PFSK-1 (cell line): ENCODE data around the gene REG1A.

Experiments used
- FOXP2 ChIP-seq: optimal IDR thresholded peaks from 2 replicates; pipeline ENCODE3; 2011; ENCODE audit warnings: borderline replicate concordance, control low read depth, inconsistent platforms; ENCODE audit not compliant: insufficient read depth; ENCODE audit errors: extremely low read length, extremely low read depth
- POLR2AphosphoS5 ChIP-seq: IDR thresholded peaks from 2 replicates; pipeline ENCODE4 v1.6.1; 2012; ENCODE audit warnings: low read depth, mild to moderate bottlenecking, control low read depth, low read length, moderate library complexity
- SIN3A ChIP-seq: IDR thresholded peaks from 2 replicates; pipeline ENCODE4 v1.6.1; 2012; ENCODE audit warnings: mild to moderate bottlenecking, low read length, moderate library complexity, borderline replicate concordance; ENCODE audit not compliant: insufficient read depth
- TAF1 ChIP-seq: IDR thresholded peaks from 2 replicates; pipeline ENCODE4 v1.6.1; 2012; ENCODE audit warnings: low read length, control low read depth, borderline replicate concordance; ENCODE audit not compliant: insufficient read depth
- TF ChIP-seq, protein P1 (sequence below), 2 experiments: IDR thresholded peaks; 2 replicates each; pipeline versions ENCODE4 v1.6.1 to v1.8.0; 2011 to 2012; ENCODE audit warnings: low read depth in 2 of 2, low read length in 2 of 2, control low read depth in 1 of 2, inconsistent platforms in 1 of 2, mild to moderate bottlenecking in 1 of 2, moderate library complexity in 1 of 2; ENCODE audit not compliant: insufficient read depth in 1 of 2

REG1A gene

DNA sequence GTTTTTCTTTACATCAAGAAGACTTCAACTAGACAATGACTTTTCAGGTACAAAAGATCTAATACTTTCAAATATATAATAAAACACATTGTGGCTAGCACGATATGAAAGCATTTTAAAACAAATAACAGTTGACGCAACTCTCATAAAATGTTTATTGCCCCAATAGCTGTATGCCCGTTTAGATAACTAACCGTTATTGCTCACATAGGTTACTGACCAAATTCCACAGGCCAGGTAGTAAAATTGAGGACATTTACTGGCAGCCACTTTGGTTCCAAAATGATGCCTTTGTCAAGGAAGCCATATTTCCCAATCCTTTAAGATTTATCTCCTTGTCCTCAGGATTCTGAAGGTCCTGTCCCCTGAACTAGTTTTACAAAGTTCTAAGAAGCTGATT, 29.6 kb upstream of the REG1A start:
- no peak for TF ChIP-seq SIN3A
- TF ChIP-seq, protein P1, sequence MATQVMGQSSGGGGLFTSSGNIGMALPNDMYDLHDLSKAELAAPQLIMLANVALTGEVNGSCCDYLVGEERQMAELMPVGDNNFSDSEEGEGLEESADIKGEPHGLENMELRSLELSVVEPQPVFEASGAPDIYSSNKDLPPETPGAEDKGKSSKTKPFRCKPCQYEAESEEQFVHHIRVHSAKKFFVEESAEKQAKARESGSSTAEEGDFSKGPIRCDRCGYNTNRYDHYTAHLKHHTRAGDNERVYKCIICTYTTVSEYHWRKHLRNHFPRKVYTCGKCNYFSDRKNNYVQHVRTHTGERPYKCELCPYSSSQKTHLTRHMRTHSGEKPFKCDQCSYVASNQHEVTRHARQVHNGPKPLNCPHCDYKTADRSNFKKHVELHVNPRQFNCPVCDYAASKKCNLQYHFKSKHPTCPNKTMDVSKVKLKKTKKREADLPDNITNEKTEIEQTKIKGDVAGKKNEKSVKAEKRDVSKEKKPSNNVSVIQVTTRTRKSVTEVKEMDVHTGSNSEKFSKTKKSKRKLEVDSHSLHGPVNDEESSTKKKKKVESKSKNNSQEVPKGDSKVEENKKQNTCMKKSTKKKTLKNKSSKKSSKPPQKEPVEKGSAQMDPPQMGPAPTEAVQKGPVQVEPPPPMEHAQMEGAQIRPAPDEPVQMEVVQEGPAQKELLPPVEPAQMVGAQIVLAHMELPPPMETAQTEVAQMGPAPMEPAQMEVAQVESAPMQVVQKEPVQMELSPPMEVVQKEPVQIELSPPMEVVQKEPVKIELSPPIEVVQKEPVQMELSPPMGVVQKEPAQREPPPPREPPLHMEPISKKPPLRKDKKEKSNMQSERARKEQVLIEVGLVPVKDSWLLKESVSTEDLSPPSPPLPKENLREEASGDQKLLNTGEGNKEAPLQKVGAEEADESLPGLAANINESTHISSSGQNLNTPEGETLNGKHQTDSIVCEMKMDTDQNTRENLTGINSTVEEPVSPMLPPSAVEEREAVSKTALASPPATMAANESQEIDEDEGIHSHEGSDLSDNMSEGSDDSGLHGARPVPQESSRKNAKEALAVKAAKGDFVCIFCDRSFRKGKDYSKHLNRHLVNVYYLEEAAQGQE (IDR thresholded peaks at IDR 0.05; ENCODE audit: insufficient read depth in 1 of 2, low read depth in 2 of 2, low read length in 2 of 2), result no peak
- no peak for TF ChIP-seq TAF1
- TF ChIP-seq POLR2AphosphoS5, result no peak

- TF ChIP-seq TAF1 (no peak), FOXP2 (no peak)
Observed at GRCh38 chr2:79097843-79098242, 22.4 kb upstream of the REG1A start.

- no peak for TF ChIP-seq FOXP2
- TF ChIP-seq TAF1, result no peak
- TF ChIP-seq, protein P1 (IDR thresholded peaks at IDR 0.05; ENCODE audit: insufficient read depth in 1 of 2, low read depth in 2 of 2, low read length in 2 of 2), result no peak
- TF ChIP-seq POLR2AphosphoS5, result no peak
- no peak for TF ChIP-seq SIN3A
Observed at GRCh38 chr2:79099140-79099686, 21.1 kb upstream of the REG1A start.

- TF ChIP-seq TAF1, result no peak
- no peak for TF ChIP-seq POLR2AphosphoS5
- TF ChIP-seq SIN3A, result no peak
- TF ChIP-seq FOXP2, result no peak
- TF ChIP-seq, protein P1 (IDR thresholded peaks at IDR 0.05; ENCODE audit: insufficient read depth in 1 of 2, low read depth in 2 of 2, low read length in 2 of 2), result no peak
Observed at GRCh38 chr2:79100285-79100684, 20.0 kb upstream of the REG1A start.

- TF ChIP-seq TAF1 (no peak), FOXP2 (no peak), SIN3A (no peak)
- TF ChIP-seq, protein P1 (IDR thresholded peaks at IDR 0.05; ENCODE audit: insufficient read depth in 1 of 2, low read depth in 2 of 2, low read length in 2 of 2), result no peak
Observed at GRCh38 chr2:79101024-79101423, 19.3 kb upstream of the REG1A start.

GRCh38 chr2:79103214-79103613, 17.1 kb upstream of the REG1A start:
- no peak for TF ChIP-seq POLR2AphosphoS5
- TF ChIP-seq TAF1, result no peak
- TF ChIP-seq, protein P1 (IDR thresholded peaks at IDR 0.05; ENCODE audit: insufficient read depth in 1 of 2, low read depth in 2 of 2, low read length in 2 of 2), result no peak
- no peak for TF ChIP-seq SIN3A
- TF ChIP-seq FOXP2, result no peak
